OCI-LY1 (cell line): ENCODE results near the gene CEP85.

Source experiments
- H2AFZ ChIP-seq: fragments of 200-600 bp; sonication (generic), shearing (Covaris generic); 2 replicates; pipeline ENCODE4 v1.6.0; 2014; ENCODE audit warnings: antibody characterized with exemption, mild to moderate bottlenecking, low read length
- H3F3A ChIP-seq: fragments of 200-600 bp; sonication (generic), shearing (Covaris generic); 2 replicates; pipeline ENCODE4 v1.6.0; 2014; ENCODE audit warnings: mild to moderate bottlenecking, antibody characterized with exemption, low read length, moderate library complexity; ENCODE audit not compliant: insufficient read depth
- H3K27ac ChIP-seq: fragments of 200-600 bp; sonication (generic); 2 replicates; pipeline ENCODE4 v1.5.1; 2014; ENCODE audit warnings: low read length, mixed run types, mild to moderate bottlenecking, low read depth; ENCODE audit not compliant: poor library complexity, severe bottlenecking
- H3K27me3 ChIP-seq: fragments of 200-600 bp; sonication (generic); 2 replicates; pipeline ENCODE4 v1.6.0; 2014; ENCODE audit warnings: antibody characterized with exemption, mild to moderate bottlenecking, low read length, moderate library complexity; ENCODE audit not compliant: insufficient read depth
- H3K36me3 ChIP-seq: fragments of 200-600 bp; sonication (generic); 2 replicates; pipeline ENCODE4 v1.6.1; 2014; ENCODE audit warnings: mild to moderate bottlenecking, antibody characterized with exemption, low read length, moderate library complexity, mixed read lengths; ENCODE audit not compliant: insufficient read depth
- H3K4me1 ChIP-seq: fragments of 200-600 bp; sonication (generic); 2 replicates; pipeline ENCODE4 v1.5.1; 2014; ENCODE audit warnings: mild to moderate bottlenecking, low read length, moderate library complexity; ENCODE audit not compliant: insufficient read depth, severe bottlenecking
- H3K4me2 ChIP-seq: fragments of 200-600 bp; sonication (generic), shearing (Covaris generic); 2 replicates; pipeline ENCODE4 v1.6.1; 2014; ENCODE audit warnings: low read length
- H3K4me3 ChIP-seq: fragments of 200-600 bp; sonication (generic); 2 replicates; pipeline ENCODE4 v1.5.1; 2014; ENCODE audit warnings: low read length, low read depth, mild to moderate bottlenecking, mixed read lengths; ENCODE audit not compliant: poor library complexity, severe bottlenecking
- H3K79me2 ChIP-seq: fragments of 200-600 bp; shearing (Covaris generic); 2 replicates; pipeline ENCODE4 v1.6.1; 2016; ENCODE audit warnings: mixed run types, low read length, mixed read lengths; ENCODE audit not compliant: insufficient read depth
- H3K9ac ChIP-seq: fragments of 200-600 bp; sonication (generic), shearing (Covaris generic); 2 replicates; pipeline ENCODE4 v1.6.1; 2014; ENCODE audit warnings: mild to moderate bottlenecking, low read length, mixed read lengths
- H3K9me2 ChIP-seq: fragments of 200-600 bp; sonication (generic), shearing (Covaris generic); 2 replicates; pipeline ENCODE4 v1.6.1; 2014; ENCODE audit warnings: low read depth, mild to moderate bottlenecking, low read length, mixed read lengths
- H3K9me3 ChIP-seq: fragments of 200-600 bp; shearing (Covaris generic); 2 replicates; pipeline ENCODE4 v1.6.1; 2014; ENCODE audit warnings: low read length, mixed read lengths
- H4K20me1 ChIP-seq: fragments of 200-600 bp; sonication (generic), shearing (Covaris generic); 2 replicates; pipeline ENCODE4 v1.6.0; 2016; ENCODE audit warnings: mild to moderate bottlenecking, low read length; ENCODE audit not compliant: insufficient read depth
- EZH2 ChIP-seq: fragments of 200-600 bp; sonication (generic), shearing (Covaris generic); IDR thresholded peaks from 2 replicates; pipeline ENCODE4 v1.8.0; 2017; ENCODE audit warnings: borderline replicate concordance, mixed run types, mild to moderate bottlenecking, antibody characterized with exemption, low read length, moderate library complexity, mixed read lengths
- TF ChIP-seq, protein P1 (sequence below): fragments of 200-600 bp; sonication (generic), shearing (Covaris generic); IDR thresholded peaks from 2 replicates; pipeline ENCODE4 v1.5.1; 2017; ENCODE audit warnings: mild to moderate bottlenecking, antibody characterized with exemption, low read length, moderate library complexity, mixed read lengths

Gene CEP85, protein sequence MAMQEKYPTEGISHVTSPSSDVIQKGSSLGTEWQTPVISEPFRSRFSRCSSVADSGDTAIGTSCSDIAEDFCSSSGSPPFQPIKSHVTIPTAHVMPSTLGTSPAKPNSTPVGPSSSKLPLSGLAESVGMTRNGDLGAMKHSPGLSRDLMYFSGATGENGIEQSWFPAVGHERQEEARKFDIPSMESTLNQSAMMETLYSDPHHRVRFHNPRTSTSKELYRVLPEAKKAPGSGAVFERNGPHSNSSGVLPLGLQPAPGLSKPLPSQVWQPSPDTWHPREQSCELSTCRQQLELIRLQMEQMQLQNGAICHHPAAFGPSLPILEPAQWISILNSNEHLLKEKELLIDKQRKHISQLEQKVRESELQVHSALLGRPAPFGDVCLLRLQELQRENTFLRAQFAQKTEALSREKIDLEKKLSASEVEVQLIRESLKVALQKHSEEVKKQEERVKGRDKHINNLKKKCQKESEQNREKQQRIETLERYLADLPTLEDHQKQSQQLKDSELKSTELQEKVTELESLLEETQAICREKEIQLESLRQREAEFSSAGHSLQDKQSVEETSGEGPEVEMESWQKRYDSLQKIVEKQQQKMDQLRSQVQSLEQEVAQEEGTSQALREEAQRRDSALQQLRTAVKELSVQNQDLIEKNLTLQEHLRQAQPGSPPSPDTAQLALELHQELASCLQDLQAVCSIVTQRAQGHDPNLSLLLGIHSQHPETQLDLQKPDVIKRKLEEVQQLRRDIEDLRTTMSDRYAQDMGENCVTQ

DNA sequence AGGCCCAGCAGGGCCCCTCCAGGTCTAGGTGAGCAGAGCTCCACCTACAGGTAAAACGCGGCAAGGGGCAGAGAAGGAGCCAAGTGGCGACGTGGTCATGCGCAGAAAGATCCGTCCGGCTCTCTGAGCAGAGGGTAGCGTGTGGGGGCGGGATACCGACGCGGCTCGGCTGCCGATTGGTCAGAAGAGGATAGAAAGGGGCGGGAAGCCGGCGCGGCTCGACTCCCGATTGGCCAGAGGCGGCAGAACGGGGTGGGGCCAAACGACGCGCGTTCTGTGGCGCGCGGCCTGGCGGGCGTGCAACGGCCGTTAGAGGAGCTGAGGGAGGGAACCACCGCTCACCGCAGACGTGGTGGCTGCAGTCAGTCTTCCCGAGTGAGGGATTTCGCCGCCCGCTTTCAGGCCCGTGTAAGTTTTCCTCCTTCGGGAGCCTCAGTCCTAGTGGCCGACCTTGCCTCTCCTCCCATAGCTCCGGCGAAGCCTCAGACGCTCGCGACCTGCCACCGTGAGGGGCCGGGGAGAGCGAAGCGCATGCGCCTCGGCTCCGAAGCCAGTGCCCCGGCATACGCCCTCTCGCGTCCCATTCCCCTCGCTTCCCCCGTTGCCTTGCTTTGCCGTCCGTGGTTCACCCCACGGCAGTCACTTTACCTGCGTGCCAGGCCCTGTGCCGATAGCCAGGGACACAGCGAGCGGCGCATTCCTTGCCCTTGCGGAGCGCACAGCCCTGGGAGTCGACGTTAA lies at the start of gene CEP85:
TSS of gene CEP85 (plus strand) at position 298 of the 741 bp plus-strand sequence. CDS start 5,584 bp downstream, outside the sequence.
- TF ChIP-seq EZH2 = no peak
- TF ChIP-seq, protein P1, sequence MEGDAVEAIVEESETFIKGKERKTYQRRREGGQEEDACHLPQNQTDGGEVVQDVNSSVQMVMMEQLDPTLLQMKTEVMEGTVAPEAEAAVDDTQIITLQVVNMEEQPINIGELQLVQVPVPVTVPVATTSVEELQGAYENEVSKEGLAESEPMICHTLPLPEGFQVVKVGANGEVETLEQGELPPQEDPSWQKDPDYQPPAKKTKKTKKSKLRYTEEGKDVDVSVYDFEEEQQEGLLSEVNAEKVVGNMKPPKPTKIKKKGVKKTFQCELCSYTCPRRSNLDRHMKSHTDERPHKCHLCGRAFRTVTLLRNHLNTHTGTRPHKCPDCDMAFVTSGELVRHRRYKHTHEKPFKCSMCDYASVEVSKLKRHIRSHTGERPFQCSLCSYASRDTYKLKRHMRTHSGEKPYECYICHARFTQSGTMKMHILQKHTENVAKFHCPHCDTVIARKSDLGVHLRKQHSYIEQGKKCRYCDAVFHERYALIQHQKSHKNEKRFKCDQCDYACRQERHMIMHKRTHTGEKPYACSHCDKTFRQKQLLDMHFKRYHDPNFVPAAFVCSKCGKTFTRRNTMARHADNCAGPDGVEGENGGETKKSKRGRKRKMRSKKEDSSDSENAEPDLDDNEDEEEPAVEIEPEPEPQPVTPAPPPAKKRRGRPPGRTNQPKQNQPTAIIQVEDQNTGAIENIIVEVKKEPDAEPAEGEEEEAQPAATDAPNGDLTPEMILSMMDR = peak; percentile 84
- Histone ChIP-seq H3K9ac (peak within 1 kb of the TSS; percentile 92), H3K27ac (peak within 1 kb of the TSS; percentile 63), H3K9me2 (no peaks in the 10 kb centered on the region), H3K36me3 (peaks cover 18% of the 10 kb centered on the region), H3K4me1 (peaks cover 31% of the 10 kb centered on the region), H3K27me3 (no peaks in the 10 kb centered on the region), H3K79me2 (peaks cover 47% of the 10 kb centered on the region), H3K9me3 (no peaks in the 10 kb centered on the region), H3K4me2 (peak within 1 kb of the TSS; percentile 99), H3F3A (no peaks in the 10 kb centered on the region), H3K4me3 (peak within 1 kb of the TSS; percentile 87), H4K20me1 (no peaks in the 10 kb centered on the region), H2AFZ (no peak within 1 kb of the TSS)

DNA sequence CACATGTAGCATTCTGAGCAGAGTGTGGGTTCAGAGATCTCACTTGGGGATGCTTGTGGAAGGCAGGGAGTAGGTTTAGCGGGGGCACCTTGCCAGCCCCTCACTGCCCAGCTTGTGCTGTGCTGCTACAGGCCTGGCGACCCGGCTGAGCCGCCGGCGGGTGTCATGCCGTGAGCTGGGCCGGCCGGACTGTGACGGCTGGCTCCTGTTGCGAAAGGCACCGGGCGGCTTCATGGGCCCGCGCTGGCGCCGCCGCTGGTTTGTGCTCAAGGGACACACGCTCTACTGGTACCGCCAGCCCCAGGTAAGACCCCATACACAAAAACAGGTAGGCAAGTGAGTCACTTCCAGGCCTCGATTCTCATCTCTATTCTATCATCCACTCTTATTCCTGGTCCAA lies 49.1 kb upstream of the CEP85 start:
- no peak overlapping the region for H3K4me2 ChIP-seq
- no peak overlapping the region for H3K9ac ChIP-seq
- TF ChIP-seq EZH2 = no peak
- TF ChIP-seq, protein P1 = no peak
- no peaks in the 10 kb centered on the region for H3K9me3 ChIP-seq
- no peaks in the 10 kb centered on the region for H3K36me3 ChIP-seq
- no peak overlapping the region for H2AFZ ChIP-seq
- H3F3A ChIP-seq = no peaks in the 10 kb centered on the region
- 0 out of 2 replicates have a peak, but pooled peaks cover 5% of the 10 kb centered on the region for H3K27me3 ChIP-seq
- H4K20me1 ChIP-seq = no peaks in the 10 kb centered on the region
- no peak overlapping the region for H3K27ac ChIP-seq
- no peaks in the 10 kb centered on the region for H3K9me2 ChIP-seq
- H3K4me1 ChIP-seq = peaks cover 5% of the 10 kb centered on the region
- H3K4me3 ChIP-seq = no peak overlapping the region
- no peaks in the 10 kb centered on the region for H3K79me2 ChIP-seq

DNA sequence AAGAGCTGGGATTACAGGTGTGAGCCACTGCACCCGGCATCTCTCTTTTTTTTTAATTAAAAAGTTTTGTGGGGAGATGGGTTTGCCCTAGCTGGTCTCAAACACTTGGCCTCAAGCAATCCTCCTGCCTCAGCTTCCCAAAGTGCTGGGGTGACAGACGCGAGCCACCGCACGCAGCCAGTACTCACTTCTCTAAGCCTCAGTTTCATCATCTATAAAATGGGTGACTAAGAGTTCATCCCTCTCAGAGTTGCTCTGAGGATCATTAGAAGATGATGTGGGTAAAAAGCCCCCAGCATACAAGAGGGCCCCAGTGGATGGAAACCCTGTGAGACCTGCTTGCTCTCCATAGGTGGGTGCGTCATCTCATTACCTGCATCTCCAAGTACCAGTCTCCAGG lies 46.1 kb upstream of the CEP85 start:
- Histone ChIP-seq H3K79me2 (no peaks in the 10 kb centered on the region), H3K9me3 (no peaks in the 10 kb centered on the region), H4K20me1 (no peaks in the 10 kb centered on the region), H2AFZ (no peak overlapping the region), H3K4me3 (no peak overlapping the region), H3K27ac (no peak overlapping the region), H3K4me2 (no peak overlapping the region), H3K27me3 (0 out of 2 replicates have a peak, but pooled peaks cover 5% of the 10 kb centered on the region), H3K9ac (no peak overlapping the region), H3K4me1 (no peaks in the 10 kb centered on the region), H3K36me3 (no peaks in the 10 kb centered on the region), H3K9me2 (no peaks in the 10 kb centered on the region), H3F3A (no peaks in the 10 kb centered on the region)
- TF ChIP-seq EZH2 = no peak
- TF ChIP-seq, protein P1 = no peak
